Neural cell (in vitro differentiated cells): Measurements from ENCODE around the gene CTRB1.

Experiments used
- EP300 ChIP-seq: fragments of 450-650 bp; conservative IDR thresholded peaks from 2 replicates; pipeline ENCODE4 v1.6.1; 2014; ENCODE audit warnings: antibody characterized with exemption, mild to moderate bottlenecking, moderate library complexity; ENCODE audit not compliant: poor library complexity, severe bottlenecking
- TF ChIP-seq, protein P1 (sequence below): fragments of 450-650 bp; IDR thresholded peaks from 2 replicates; pipeline ENCODE4 v1.5.1; 2014; ENCODE audit warnings: antibody characterized with exemption, mild to moderate bottlenecking, moderate library complexity; ENCODE audit not compliant: poor library complexity, severe bottlenecking

GRCh38 chr16:75271441-75272096 is 52.8 kb downstream of the CTRB1 start:
- TF ChIP-seq, protein P1, sequence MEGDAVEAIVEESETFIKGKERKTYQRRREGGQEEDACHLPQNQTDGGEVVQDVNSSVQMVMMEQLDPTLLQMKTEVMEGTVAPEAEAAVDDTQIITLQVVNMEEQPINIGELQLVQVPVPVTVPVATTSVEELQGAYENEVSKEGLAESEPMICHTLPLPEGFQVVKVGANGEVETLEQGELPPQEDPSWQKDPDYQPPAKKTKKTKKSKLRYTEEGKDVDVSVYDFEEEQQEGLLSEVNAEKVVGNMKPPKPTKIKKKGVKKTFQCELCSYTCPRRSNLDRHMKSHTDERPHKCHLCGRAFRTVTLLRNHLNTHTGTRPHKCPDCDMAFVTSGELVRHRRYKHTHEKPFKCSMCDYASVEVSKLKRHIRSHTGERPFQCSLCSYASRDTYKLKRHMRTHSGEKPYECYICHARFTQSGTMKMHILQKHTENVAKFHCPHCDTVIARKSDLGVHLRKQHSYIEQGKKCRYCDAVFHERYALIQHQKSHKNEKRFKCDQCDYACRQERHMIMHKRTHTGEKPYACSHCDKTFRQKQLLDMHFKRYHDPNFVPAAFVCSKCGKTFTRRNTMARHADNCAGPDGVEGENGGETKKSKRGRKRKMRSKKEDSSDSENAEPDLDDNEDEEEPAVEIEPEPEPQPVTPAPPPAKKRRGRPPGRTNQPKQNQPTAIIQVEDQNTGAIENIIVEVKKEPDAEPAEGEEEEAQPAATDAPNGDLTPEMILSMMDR, result no peak
- TF ChIP-seq EP300, result no peak
